Lung (tissue), 12 donors: ENCODE measurements around the gene KCNE1. TPM values are rescaled to one million over a fixed set of nuclear protein-coding genes. Genes with fewer than 3 reads are reported as not detected.
A peak's percentile ranks its signal among the peaks of the same experiment; 100 is the strongest.

ENCODE experiments used
- ATAC-seq: fragments of 200-7000 bp; cut with Tn5 transposase; one replicate; pipeline ENCODE4 v1.9.1; 2020; ENCODE audit warnings: moderate number of reproducible peaks; ENCODE audit not compliant: insufficient read depth, low FRiP score
- DNase-seq, 3 donors: peaks; one replicate each; pipeline ENCODE4 v3.0.0-alpha.2; 2013 to 2017
- H3K27ac ChIP-seq, 2 donors: one replicate each; pipeline ENCODE4 v1.5.1; 2013; ENCODE audit warnings: mild to moderate bottlenecking in 2 of 2, moderate library complexity in 2 of 2, control low read depth in 1 of 2, inconsistent platforms in 1 of 2, low read depth in 1 of 2, low read length in 1 of 2
- H3K27me3 ChIP-seq, 3 donors: one replicate each; pipeline ENCODE4 v1.5.1; 2013; ENCODE audit warnings: low read length in 2 of 3; ENCODE audit not compliant: control insufficient read depth in 3 of 3, insufficient read depth in 3 of 3
- H3K36me3 ChIP-seq, 4 donors: one replicate each; pipeline ENCODE4 v1.5.1; 2013; ENCODE audit warnings: low read length in 4 of 4, mild to moderate bottlenecking in 1 of 4, moderate library complexity in 1 of 4; ENCODE audit not compliant: control insufficient read depth in 4 of 4, insufficient read depth in 4 of 4
- H3K4me1 ChIP-seq, 5 donors: one replicate each; pipeline ENCODE4 v1.5.1; 2013; ENCODE audit warnings: low read length in 5 of 5, mild to moderate bottlenecking in 2 of 5, moderate library complexity in 1 of 5; ENCODE audit not compliant: control insufficient read depth in 5 of 5, insufficient read depth in 5 of 5
- H3K4me3 ChIP-seq: one replicate; pipeline ENCODE4 v1.5.1; 2013; ENCODE audit warnings: mild to moderate bottlenecking, control low read depth, moderate library complexity
- H3K9ac ChIP-seq, 2 donors: one replicate each; pipeline ENCODE4 v1.5.1; 2013; ENCODE audit warnings: low read length in 2 of 2, control low read depth in 1 of 2; ENCODE audit not compliant: insufficient read depth in 1 of 2
- H3K9me3 ChIP-seq, 4 donors: one replicate each; pipeline ENCODE4 v1.5.1; 2013; ENCODE audit warnings: low read length in 3 of 4, mild to moderate bottlenecking in 1 of 4, moderate library complexity in 1 of 4; ENCODE audit not compliant: control insufficient read depth in 4 of 4, insufficient read depth in 3 of 4
- WGBS, 2 donors: extraction: QIAGEN DNeasy Blood & Tissue Kit; methylation state at CpG; one replicate each; pipeline ENCODE4 v1.1.7; 2013; 5-methylcytosine and 5-hydroxymethylcytosine counted together
- polyA plus RNA-seq, 2 donors: library from polyadenylated mRNA; stranded (reverse); fragments of 200-250 nt; gene quantifications; one replicate each; pipeline ENCODE4 v1.2.1, GENCODE V29; 2013
- total RNA-seq, 2 donors: library from RNA; depleted of rRNA in 1 of 2; stranded (reverse); fragments of >200 nt in 1 of 2; gene quantifications; one replicate each; pipeline ENCODE4 v1.2.1, GENCODE V29; 2014 to 2021
- TF ChIP-seq, protein P1 (sequence below): IDR thresholded peaks from 2 replicates; pipeline ENCODE4 v1.5.1; 2012; ENCODE audit warnings: mild to moderate bottlenecking; ENCODE audit errors: control extremely low read depth, extremely low read depth
- donor health status: control.
- donor health status: control.
- donor health status: Bipolar disorder and iron deficiency.
- donor health status: healthy.
- donor health status: DM: yes; HTN: yes; CAD: no.

KCNE1 gene
- total and polyA plus RNA-seq, 4 donors = 5.0 to 29.5 (median 14.9) TPM

DNA sequence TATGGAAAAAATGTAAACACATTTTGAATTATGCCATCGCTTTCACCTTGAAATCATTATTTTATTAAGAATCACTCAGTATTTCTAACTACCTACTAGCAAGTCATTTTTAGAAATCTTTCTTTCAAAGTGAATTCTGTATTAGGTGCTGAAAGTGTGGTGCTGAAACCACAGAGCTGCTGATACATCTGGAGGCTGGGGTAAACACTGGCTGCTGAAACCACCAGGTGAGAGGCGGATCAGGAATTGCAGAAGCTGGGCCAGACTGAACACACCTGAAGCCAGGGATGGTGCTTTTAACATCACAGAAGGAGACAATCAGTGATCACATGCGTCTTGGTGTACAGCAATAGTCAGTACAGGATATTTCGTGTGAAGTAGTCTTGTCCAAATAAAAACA lies 42.2 kb upstream of the KCNE1 start:
- no peak for DNase-seq
- Histone ChIP-seq H3K27me3 (no peaks in the 10 kb centered on the region), H3K27ac (no peak overlapping the region), H3K4me1 (peaks cover 0 to 5% (median 0%) of the 10 kb centered on the region in 5 donors), H3K9me3 (no peaks in the 10 kb centered on the region), H3K36me3 (no peaks in the 10 kb centered on the region), H3K4me3 (no peak overlapping the region), H3K9ac (no peak overlapping the region)
- ATAC-seq = no peak
- 97% methylated on average over 4 of the region's 4 CpGs for WGBS, 2 donors
- TF ChIP-seq, protein P1, sequence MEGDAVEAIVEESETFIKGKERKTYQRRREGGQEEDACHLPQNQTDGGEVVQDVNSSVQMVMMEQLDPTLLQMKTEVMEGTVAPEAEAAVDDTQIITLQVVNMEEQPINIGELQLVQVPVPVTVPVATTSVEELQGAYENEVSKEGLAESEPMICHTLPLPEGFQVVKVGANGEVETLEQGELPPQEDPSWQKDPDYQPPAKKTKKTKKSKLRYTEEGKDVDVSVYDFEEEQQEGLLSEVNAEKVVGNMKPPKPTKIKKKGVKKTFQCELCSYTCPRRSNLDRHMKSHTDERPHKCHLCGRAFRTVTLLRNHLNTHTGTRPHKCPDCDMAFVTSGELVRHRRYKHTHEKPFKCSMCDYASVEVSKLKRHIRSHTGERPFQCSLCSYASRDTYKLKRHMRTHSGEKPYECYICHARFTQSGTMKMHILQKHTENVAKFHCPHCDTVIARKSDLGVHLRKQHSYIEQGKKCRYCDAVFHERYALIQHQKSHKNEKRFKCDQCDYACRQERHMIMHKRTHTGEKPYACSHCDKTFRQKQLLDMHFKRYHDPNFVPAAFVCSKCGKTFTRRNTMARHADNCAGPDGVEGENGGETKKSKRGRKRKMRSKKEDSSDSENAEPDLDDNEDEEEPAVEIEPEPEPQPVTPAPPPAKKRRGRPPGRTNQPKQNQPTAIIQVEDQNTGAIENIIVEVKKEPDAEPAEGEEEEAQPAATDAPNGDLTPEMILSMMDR = no peak

DNA sequence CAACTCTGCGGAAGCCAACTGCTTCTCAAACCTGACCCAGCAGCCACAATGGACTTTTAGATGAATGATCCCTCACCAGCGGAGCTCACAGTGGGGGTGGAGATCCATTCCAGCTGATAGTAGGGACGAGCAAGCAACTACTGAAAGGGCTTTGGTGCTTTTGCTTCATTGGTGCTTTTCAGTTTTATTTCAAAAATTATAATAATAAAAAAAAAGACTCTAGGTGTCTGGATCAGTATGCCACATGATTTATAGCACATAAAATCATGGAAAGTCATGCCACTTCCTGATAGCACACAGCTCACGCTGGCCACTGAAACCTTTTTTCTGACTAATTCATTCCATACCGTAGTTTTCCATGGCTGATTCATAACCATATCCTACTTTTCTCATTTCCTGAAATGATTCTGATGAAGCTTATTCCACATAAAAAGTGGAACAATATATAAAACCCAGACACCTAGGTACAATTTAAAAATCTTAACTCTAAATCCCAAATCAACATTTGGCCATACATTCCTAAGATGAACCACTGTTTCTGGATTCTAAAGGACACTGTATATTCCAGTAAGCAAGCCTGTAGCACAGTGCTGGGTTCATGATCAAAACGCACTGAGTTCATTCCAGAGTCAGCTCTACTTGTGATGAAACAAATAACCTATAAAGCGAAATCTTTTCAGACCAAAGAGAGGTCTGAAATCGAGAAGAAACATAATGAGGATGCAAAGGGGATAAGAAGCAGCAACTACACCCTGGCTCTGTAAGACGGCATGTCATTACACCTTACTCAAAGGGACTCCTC lies 41.3 kb upstream of the KCNE1 start:
- H3K4me1 ChIP-seq = peaks cover 0 to 5% (median 0%) of the 10 kb centered on the region in 5 donors
- ATAC-seq = no peak
- no peak overlapping the region for H3K4me3 ChIP-seq
- no peaks in the 10 kb centered on the region for H3K9me3 ChIP-seq
- TF ChIP-seq, protein P1 = no peak
- H3K9ac ChIP-seq = no peak overlapping the region
- H3K27ac ChIP-seq = peak overlapping the region in 1 of 2 donors; percentile 2
- no peak for DNase-seq
- WGBS, 2 donors = 79% methylated on average over 9 of the region's 9 CpGs
- H3K36me3 ChIP-seq = no peaks in the 10 kb centered on the region
- no peaks in the 10 kb centered on the region for H3K27me3 ChIP-seq

DNA sequence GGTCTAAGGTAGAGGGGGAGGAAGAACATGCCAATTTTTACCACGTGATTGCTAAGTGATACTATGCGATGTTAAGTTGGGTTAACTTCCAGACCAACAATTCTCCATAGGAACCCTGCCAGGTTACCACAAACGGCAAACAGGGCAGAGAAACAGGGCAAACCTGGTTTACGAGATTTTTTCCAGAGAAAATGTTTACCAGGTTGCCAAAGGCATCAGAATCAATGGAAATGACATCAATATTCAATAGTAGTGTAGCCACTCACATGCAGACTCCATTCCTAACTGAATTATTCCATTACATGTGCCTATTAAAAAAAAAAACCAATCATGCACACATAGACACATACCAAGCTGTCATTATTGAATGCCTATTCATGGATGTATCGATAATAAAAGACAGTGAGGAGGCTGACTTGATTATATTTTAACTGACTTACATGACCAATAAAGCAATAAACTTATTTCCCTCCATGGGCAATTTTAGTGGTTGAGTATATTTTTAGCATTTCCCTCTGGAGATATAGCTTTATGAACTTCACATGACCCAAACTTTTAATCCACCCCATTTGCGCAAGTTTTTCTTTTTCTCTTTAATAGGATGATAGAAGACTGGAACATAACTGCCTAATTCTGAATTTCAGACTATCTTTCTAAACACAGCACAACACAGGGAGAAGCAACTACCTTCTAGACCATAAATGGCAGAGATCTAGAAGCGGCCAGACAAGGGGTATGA lies 40.5 kb upstream of the KCNE1 start:
- H3K9me3 ChIP-seq = no peaks in the 10 kb centered on the region
- no peak overlapping the region for H3K4me3 ChIP-seq
- TF ChIP-seq, protein P1 = no peak
- H3K27ac ChIP-seq = peak overlapping the region in 1 of 2 donors; percentile 2
- peaks cover 0 to 5% (median 0%) of the 10 kb centered on the region in 5 donors for H3K4me1 ChIP-seq
- DNase-seq = peak in 1 of 3 donors; percentile 52
- ATAC-seq = no peak
- no peak overlapping the region for H3K9ac ChIP-seq
- H3K27me3 ChIP-seq = no peaks in the 10 kb centered on the region
- H3K36me3 ChIP-seq = no peaks in the 10 kb centered on the region
- WGBS, 2 donors = 85 to 88% methylated on average over 7 of the region's 7 CpGs
